Measurements from ENCODE around the gene CDKL4. TPM values are rescaled to one million over a fixed set of nuclear protein-coding genes. Genes with fewer than 3 reads are reported as not detected.

Gene CDKL4
- total and polyA plus RNA-seq, 2 of the 13 experiments (the other 11 are each of a cell fraction or from before 2014, with no cell fraction given), result 0.29 to 0.50 TPM

GRCh38 chr2:39150890-39151497 lies 92.8 kb downstream of the CDKL4 start (continued):
- TF ChIP-seq, protein P1, sequence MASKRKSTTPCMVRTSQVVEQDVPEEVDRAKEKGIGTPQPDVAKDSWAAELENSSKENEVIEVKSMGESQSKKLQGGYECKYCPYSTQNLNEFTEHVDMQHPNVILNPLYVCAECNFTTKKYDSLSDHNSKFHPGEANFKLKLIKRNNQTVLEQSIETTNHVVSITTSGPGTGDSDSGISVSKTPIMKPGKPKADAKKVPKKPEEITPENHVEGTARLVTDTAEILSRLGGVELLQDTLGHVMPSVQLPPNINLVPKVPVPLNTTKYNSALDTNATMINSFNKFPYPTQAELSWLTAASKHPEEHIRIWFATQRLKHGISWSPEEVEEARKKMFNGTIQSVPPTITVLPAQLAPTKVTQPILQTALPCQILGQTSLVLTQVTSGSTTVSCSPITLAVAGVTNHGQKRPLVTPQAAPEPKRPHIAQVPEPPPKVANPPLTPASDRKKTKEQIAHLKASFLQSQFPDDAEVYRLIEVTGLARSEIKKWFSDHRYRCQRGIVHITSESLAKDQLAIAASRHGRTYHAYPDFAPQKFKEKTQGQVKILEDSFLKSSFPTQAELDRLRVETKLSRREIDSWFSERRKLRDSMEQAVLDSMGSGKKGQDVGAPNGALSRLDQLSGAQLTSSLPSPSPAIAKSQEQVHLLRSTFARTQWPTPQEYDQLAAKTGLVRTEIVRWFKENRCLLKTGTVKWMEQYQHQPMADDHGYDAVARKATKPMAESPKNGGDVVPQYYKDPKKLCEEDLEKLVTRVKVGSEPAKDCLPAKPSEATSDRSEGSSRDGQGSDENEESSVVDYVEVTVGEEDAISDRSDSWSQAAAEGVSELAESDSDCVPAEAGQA (IDR thresholded peaks at IDR 0.05; ENCODE audit: low read depth), result 0 out of 2 replicates have a peak, but pooled peaks have one; percentile 41
- TF ChIP-seq, protein P1 (CRISPR knock-in tag; IDR thresholded peaks at IDR 0.05; ENCODE audit: borderline replicate concordance), result no peak
- TF ChIP-seq BATF2 (CRISPR knock-in tag; IDR thresholded peaks at IDR 0.05), result no peak
- TF ChIP-seq GATAD2A (CRISPR knock-in tag; IDR thresholded peaks at IDR 0.05), result peak; percentile 95
- no peak for TF ChIP-seq ZNF720 (CRISPR knock-in tag; IDR thresholded peaks at IDR 0.05)
- no peak for TF ChIP-seq ZC3H13 (CRISPR knock-in tag; IDR thresholded peaks at IDR 0.05)
- TF ChIP-seq ELK4 (CRISPR knock-in tag; IDR thresholded peaks at IDR 0.05; ENCODE audit: borderline replicate concordance), result no peak
- no peak for TF ChIP-seq ZNF234 (CRISPR knock-in tag; conservative IDR thresholded peaks at IDR 0.05)
- no peak for TF ChIP-seq ZNF180 (CRISPR knock-in tag; IDR thresholded peaks at IDR 0.05; ENCODE audit: borderline replicate concordance, low read depth)
- TF ChIP-seq SMC3 (IDR thresholded peaks at IDR 0.05; ENCODE audit: low read length), result peak; percentile 15; the same call in 1 of the 2 replicates
- TF ChIP-seq ARHGAP35 (CRISPR knock-in tag; IDR thresholded peaks at IDR 0.05; ENCODE audit: borderline replicate concordance), result no peak
- no peak for TF ChIP-seq ZNF749 (CRISPR knock-in tag; IDR thresholded peaks at IDR 0.05; ENCODE audit: borderline replicate concordance)
- no peak for TF ChIP-seq ZIK1 (CRISPR knock-in tag; IDR thresholded peaks at IDR 0.05; ENCODE audit: borderline replicate concordance, low read depth)
- 0 out of 2 replicates have a peak, but pooled peaks have one; percentile 27 for TF ChIP-seq ZNF790 (CRISPR knock-in tag; IDR thresholded peaks at IDR 0.05; ENCODE audit: borderline replicate concordance)
- TF ChIP-seq NFIC (IDR thresholded peaks at IDR 0.05; ENCODE audit: low read length), result peak; percentile 86; the same call in 1 of the 2 replicates
- TF ChIP-seq ZFP36L2 (CRISPR knock-in tag; IDR thresholded peaks at IDR 0.05), result no peak
- no peak for TF ChIP-seq PAX8 (CRISPR knock-in tag; IDR thresholded peaks at IDR 0.05; ENCODE audit: borderline replicate concordance)
- no peak for TF ChIP-seq ZNF775 (CRISPR knock-in tag; IDR thresholded peaks at IDR 0.05; ENCODE audit: borderline replicate concordance)
- no peak for TF ChIP-seq NRL (CRISPR knock-in tag; IDR thresholded peaks at IDR 0.05; ENCODE audit: borderline replicate concordance)
- no peak for TF ChIP-seq JDP2 (CRISPR knock-in tag; IDR thresholded peaks at IDR 0.05; ENCODE audit: borderline replicate concordance)
- no peak for TF ChIP-seq ZFP82 (CRISPR knock-in tag; IDR thresholded peaks at IDR 0.05; ENCODE audit: borderline replicate concordance)
- no peak for TF ChIP-seq PHB2 (IDR thresholded peaks at IDR 0.05; ENCODE audit: partially characterized antibody)
- no peak for TF ChIP-seq IKZF1 (IDR thresholded peaks at IDR 0.05)

Measured in HepG2 (cell line).